Caco-2 (cell line): ENCODE measurements around the gene DIAPH2. TPM values are rescaled to one million over a fixed set of nuclear protein-coding genes. Genes with fewer than 3 reads are reported as not detected.

Experiments used
- BruUV-seq: library from RNA; stranded (reverse); fragments of 400-500 nt; replicated peaks from 2 replicates; lab custom pipeline; 2021; lab: Mats Ljungman, UMichigan
- CTCF ChIA-PET: fragments of 300-600 bp; sonication (Branson Sonifier 250); formaldehyde crosslinking; loops from one replicate; lab custom pipeline; 2022; ENCODE audit warnings: antibody characterized with exemption; lab: Charles Lee
- POLR2A ChIA-PET: fragments of 300-600 bp; sonication (Branson Sonifier 250); formaldehyde crosslinking; loops from one replicate; lab custom pipeline; 2022; ENCODE audit warnings: antibody characterized with exemption; lab: Charles Lee
- DNase-seq, 2 experiments: peaks; one replicate each; pipeline versions ENCODE4 v3.0.0 to v3.0.0-alpha.2; 2020 to 2022
- H3K27me3 ChIP-seq: replicated peaks from 2 replicates; pipeline ENCODE4 v1.6.0; 2011; ENCODE audit warnings: low read length; ENCODE audit not compliant: control insufficient read depth, insufficient read depth
- H3K36me3 ChIP-seq: 2 replicates; pipeline ENCODE4 v1.5.1; 2011; ENCODE audit warnings: low read length; ENCODE audit not compliant: control insufficient read depth, insufficient read depth
- H3K4me1 ChIP-seq: fragments of 250-450 bp; sonication (Bioruptor Pico); 2 replicates; pipeline ENCODE4 v1.5.1; 2020; ENCODE audit warnings: mild to moderate bottlenecking
- H3K4me3 ChIP-seq: 2 replicates; pipeline ENCODE4 v1.5.1; 2011; ENCODE audit warnings: low read depth, mild to moderate bottlenecking, control low read depth, low read length
- H3K9me3 ChIP-seq: fragments of 250-450 bp; sonication (Bioruptor Pico); 2 replicates; pipeline ENCODE4 v1.5.1; 2020; ENCODE audit warnings: mild to moderate bottlenecking, moderate library complexity
- H3K27ac Mint-ChIP-seq: one replicate; pipeline ENCODE4 v1.8.0; 2022; ENCODE audit warnings: mixed read lengths; ENCODE audit not compliant: unreplicated experiment
- H3K27me3 Mint-ChIP-seq: one replicate; pipeline ENCODE4 v1.8.0; 2022; ENCODE audit warnings: mixed read lengths; ENCODE audit not compliant: insufficient read depth, unreplicated experiment
- H3K36me3 Mint-ChIP-seq: one replicate; pipeline ENCODE4 v1.8.0; 2022; ENCODE audit warnings: mild to moderate bottlenecking, mixed read lengths; ENCODE audit not compliant: insufficient read depth, unreplicated experiment
- H3K4me1 Mint-ChIP-seq: one replicate; pipeline ENCODE4 v1.8.0; 2022; ENCODE audit warnings: low read depth, mixed read lengths; ENCODE audit not compliant: unreplicated experiment
- H3K4me3 Mint-ChIP-seq: one replicate; pipeline ENCODE4 v1.8.0; 2022; ENCODE audit warnings: mild to moderate bottlenecking, moderate library complexity, mixed read lengths; ENCODE audit not compliant: unreplicated experiment
- H3K9me3 Mint-ChIP-seq: one replicate; pipeline ENCODE4 v1.8.0; 2022; ENCODE audit warnings: mixed read lengths; ENCODE audit not compliant: unreplicated experiment
- intact Hi-C: fragments of 100-400 bp; cut with micrococcal nuclease; formaldehyde crosslinking; loops from one replicate; pipeline ENCODE4 v1.10.0; 2022; ENCODE audit not compliant: unreplicated experiment
- total RNA-seq: library from RNA; stranded (reverse); gene quantifications from 2 replicates; pipeline ENCODE4 v1.2.3, GENCODE V29; 2022
- TF ChIP-seq, protein P1 (sequence below), 2 experiments: fragments of 200-600 bp in 1 of 2; IDR thresholded peaks; 1 replicate in 1 of 2; 2 replicates in 1 of 2; pipeline versions ENCODE4 v1.5.1 to v1.8.0; 2011 to 2022; ENCODE audit warnings: antibody characterized with exemption in 1 of 2, control low read depth in 1 of 2, inconsistent platforms in 1 of 2, low read depth in 1 of 2, low read length in 1 of 2, mild to moderate bottlenecking in 1 of 2, moderate library complexity in 1 of 2; ENCODE audit not compliant: insufficient read depth in 1 of 2, severe bottlenecking in 1 of 2, unreplicated experiment in 1 of 2

Gene DIAPH2
- total RNA-seq, 1 experiment from 2014 or later: 16.1 TPM

DNA sequence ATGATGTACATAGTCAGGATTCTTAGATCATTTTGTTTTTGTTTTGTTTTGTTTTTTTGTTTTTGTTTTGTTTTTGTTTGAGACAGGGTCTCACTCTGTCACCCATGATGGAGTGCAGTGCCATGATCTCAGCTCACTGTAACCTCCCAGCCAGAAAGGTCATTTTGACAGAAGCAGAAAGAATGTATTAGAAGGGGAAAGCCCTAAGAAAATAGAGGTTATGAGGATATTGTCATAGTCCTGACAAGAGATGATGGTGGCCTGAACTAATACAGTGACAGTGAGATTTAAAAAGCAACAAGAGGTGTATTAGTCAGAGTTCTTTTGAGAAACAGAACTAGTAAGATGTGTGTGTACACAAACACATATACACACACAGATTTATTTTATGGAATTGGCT lies 702.4 kb downstream of the DIAPH2 start:
- H3K9me3 ChIP-seq: no peaks in the 10 kb centered on the region
- H3K27me3 ChIP-seq: no peaks in the 10 kb centered on the region
- no peaks in the 10 kb centered on the region for H3K4me1 ChIP-seq
- Mint-ChIP-seq H3K4me3 (no peak overlapping the region), H3K27me3 (no peaks in the 10 kb centered on the region), H3K9me3 (no peaks in the 10 kb centered on the region), H3K27ac (no peak overlapping the region), H3K36me3 (peaks cover 6% of the 10 kb centered on the region), H3K4me1 (no peaks in the 10 kb centered on the region)
- intact Hi-C loops: no loop called here
- no TSS peak for BruUV-seq
- CTCF ChIA-PET: no interaction called here
- H3K4me3 ChIP-seq: no peak overlapping the region
- POLR2A ChIA-PET: no interaction called here
- TF ChIP-seq, protein P1, sequence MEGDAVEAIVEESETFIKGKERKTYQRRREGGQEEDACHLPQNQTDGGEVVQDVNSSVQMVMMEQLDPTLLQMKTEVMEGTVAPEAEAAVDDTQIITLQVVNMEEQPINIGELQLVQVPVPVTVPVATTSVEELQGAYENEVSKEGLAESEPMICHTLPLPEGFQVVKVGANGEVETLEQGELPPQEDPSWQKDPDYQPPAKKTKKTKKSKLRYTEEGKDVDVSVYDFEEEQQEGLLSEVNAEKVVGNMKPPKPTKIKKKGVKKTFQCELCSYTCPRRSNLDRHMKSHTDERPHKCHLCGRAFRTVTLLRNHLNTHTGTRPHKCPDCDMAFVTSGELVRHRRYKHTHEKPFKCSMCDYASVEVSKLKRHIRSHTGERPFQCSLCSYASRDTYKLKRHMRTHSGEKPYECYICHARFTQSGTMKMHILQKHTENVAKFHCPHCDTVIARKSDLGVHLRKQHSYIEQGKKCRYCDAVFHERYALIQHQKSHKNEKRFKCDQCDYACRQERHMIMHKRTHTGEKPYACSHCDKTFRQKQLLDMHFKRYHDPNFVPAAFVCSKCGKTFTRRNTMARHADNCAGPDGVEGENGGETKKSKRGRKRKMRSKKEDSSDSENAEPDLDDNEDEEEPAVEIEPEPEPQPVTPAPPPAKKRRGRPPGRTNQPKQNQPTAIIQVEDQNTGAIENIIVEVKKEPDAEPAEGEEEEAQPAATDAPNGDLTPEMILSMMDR (IDR thresholded peaks at IDR 0.05; ENCODE audit: insufficient read depth in 1 of 2, low read depth in 1 of 2, low read length in 1 of 2, severe bottlenecking in 1 of 2, unreplicated experiment in 1 of 2): no peak
- H3K36me3 ChIP-seq: no peaks in the 10 kb centered on the region
- no peak for DNase-seq

DNA sequence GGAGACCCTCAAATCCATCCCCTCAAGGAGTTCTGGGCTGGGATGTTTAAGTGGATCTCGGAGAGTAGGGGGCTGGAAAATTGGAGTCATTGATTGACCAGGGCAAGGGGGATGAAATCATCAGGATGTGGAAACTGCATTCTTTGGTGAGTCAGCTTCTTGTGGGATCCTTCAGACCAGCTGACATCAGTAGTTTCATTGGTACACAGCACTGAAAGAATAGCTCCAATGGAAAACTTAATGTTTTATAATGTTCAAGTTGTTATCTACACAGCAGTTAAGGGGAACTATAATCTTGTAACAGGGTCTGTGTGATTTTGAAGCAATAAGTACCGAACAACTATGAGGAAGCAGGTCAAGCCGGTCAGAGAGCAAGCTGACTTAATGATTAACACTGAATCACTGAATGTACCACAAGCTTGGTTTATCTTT lies 705.1 kb downstream of the DIAPH2 start:
- H3K4me1 ChIP-seq: no peaks in the 10 kb centered on the region
- no peaks in the 10 kb centered on the region for H3K36me3 ChIP-seq
- H3K27me3 Mint-ChIP-seq: no peaks in the 10 kb centered on the region
- BruUV-seq: no TSS peak
- H3K4me1 Mint-ChIP-seq: no peaks in the 10 kb centered on the region
- H3K4me3 Mint-ChIP-seq: no peak overlapping the region
- ChIA-PET CTCF (no interaction called here), POLR2A (no interaction called here)
- no peak overlapping the region for H3K27ac Mint-ChIP-seq
- H3K36me3 Mint-ChIP-seq: peaks cover 6% of the 10 kb centered on the region
- TF ChIP-seq, protein P1 (IDR thresholded peaks at IDR 0.05; ENCODE audit: insufficient read depth in 1 of 2, low read depth in 1 of 2, low read length in 1 of 2, severe bottlenecking in 1 of 2, unreplicated experiment in 1 of 2): no peak
- H3K4me3 ChIP-seq: no peak overlapping the region
- H3K9me3 Mint-ChIP-seq: no peaks in the 10 kb centered on the region
- H3K9me3 ChIP-seq: no peaks in the 10 kb centered on the region
- H3K27me3 ChIP-seq: no peaks in the 10 kb centered on the region
- intact Hi-C loops: no loop called here
- no peak for DNase-seq

DNA sequence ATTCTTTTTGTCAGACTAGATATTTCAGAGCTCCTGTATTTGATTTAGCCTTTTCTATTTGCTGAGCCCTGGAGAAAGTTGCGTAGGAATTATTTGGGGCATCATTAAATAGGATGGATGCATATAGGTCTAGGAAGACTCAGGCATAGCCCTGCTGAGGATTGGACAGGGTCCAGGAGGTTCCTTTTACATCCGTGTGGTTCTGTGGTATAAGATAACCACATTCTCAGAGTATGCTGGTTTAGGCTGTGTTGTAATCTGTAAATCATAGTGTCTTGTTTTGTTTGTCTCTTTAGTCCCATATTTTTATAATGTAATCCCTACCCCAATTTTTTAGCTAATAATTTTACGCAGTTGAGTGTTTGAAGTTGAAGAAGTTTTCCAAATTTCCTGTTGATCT lies 712.7 kb downstream of the DIAPH2 start:
- intact Hi-C loops: no loop called here
- H3K36me3 ChIP-seq: no peaks in the 10 kb centered on the region
- Mint-ChIP-seq H3K4me1 (peaks cover 9% of the 10 kb centered on the region), H3K27me3 (no peaks in the 10 kb centered on the region), H3K4me3 (no peak overlapping the region), H3K36me3 (no peaks in the 10 kb centered on the region), H3K9me3 (no peaks in the 10 kb centered on the region), H3K27ac (no peak overlapping the region)
- DNase-seq: no peak
- H3K9me3 ChIP-seq: no peaks in the 10 kb centered on the region
- CTCF ChIA-PET: no interaction called here
- POLR2A ChIA-PET: no interaction called here
- no peaks in the 10 kb centered on the region; the same call in 1 of the 2 replicates for H3K4me1 ChIP-seq
- no peak overlapping the region for H3K4me3 ChIP-seq
- BruUV-seq: no TSS peak
- no peaks in the 10 kb centered on the region for H3K27me3 ChIP-seq
- TF ChIP-seq, protein P1 (IDR thresholded peaks at IDR 0.05; ENCODE audit: insufficient read depth in 1 of 2, low read depth in 1 of 2, low read length in 1 of 2, severe bottlenecking in 1 of 2, unreplicated experiment in 1 of 2): no peak
